SK-N-SH (cell line): Measurements from ENCODE around the gene SLC6A13. TPM values are rescaled to one million over a fixed set of nuclear protein-coding genes. Genes with fewer than 3 reads are reported as not detected.

Experiments used
- CTCF ChIA-PET: fragments of 300-600, 350-600 bp; formaldehyde crosslinking; extraction: SDS; loops from one replicate; lab custom pipeline; 2021; lab: Yijun Ruan, JAX
- POLR2A ChIA-PET: fragments of 350-600 bp; sonication (Branson Sonifier 250); formaldehyde crosslinking; extraction: SDS; loops from one replicate; lab custom pipeline; 2020; ENCODE audit warnings: antibody characterized with exemption, inconsistent platforms; lab: Yijun Ruan, JAX
- DNase-seq: peaks from one replicate; pipeline ENCODE4 v3.0.0; 2012
- H2AFZ ChIP-seq: fragments of 200-600 bp; sonication (generic); 2 replicates; pipeline ENCODE4 v1.8.1; 2016; ENCODE audit warnings: antibody characterized with exemption, mild to moderate bottlenecking, low read depth
- H3F3A ChIP-seq: fragments of 200-600 bp; sonication (generic); replicated peaks from 2 replicates; pipeline ENCODE3; 2016; ENCODE audit warnings: antibody characterized with exemption, mild to moderate bottlenecking; ENCODE audit not compliant: insufficient read depth
- H3K27ac ChIP-seq, 2 experiments: fragments of 200-500 bp in 1 of 2; fragments of 200-600 bp in 1 of 2; sonication (Bioruptor generic) in 1 of 2; sonication (generic), shearing (Covaris generic) in 1 of 2; 2 replicates each; pipeline versions ENCODE4 v1.5.1 to v1.6.1; 2014 to 2016; ENCODE audit warnings: low read depth in 2 of 2, inconsistent platforms in 1 of 2, low read length in 1 of 2, mild to moderate bottlenecking in 1 of 2, mixed read lengths in 1 of 2
- H3K27me3 ChIP-seq: fragments of 200-600 bp; sonication (generic), shearing (Covaris generic); 2 replicates; pipeline ENCODE4 v1.6.1; 2016; ENCODE audit warnings: mixed run types; ENCODE audit not compliant: insufficient read depth
- H3K36me3 ChIP-seq, 2 experiments: fragments of 200-500 bp in 1 of 2; fragments of 200-600 bp in 1 of 2; sonication (Bioruptor generic) in 1 of 2; sonication (generic) in 1 of 2; replicated peaks in 1 of 2; 2 replicates each; pipeline versions ENCODE3 to v1.5.1; 2014 to 2016; ENCODE audit warnings: low read length in 1 of 2, mild to moderate bottlenecking in 1 of 2; ENCODE audit not compliant: insufficient read depth in 2 of 2, control insufficient read depth in 1 of 2
- H3K4me1 ChIP-seq, 2 experiments: fragments of 200-500 bp in 1 of 2; fragments of 200-600 bp in 1 of 2; sonication (Bioruptor generic) in 1 of 2; sonication (generic), shearing (Covaris generic) in 1 of 2; 2 replicates each; pipeline versions ENCODE4 v1.5.1 to v1.6.1; 2014 to 2016; ENCODE audit warnings: low read depth in 1 of 2, low read length in 1 of 2, mixed run types in 1 of 2; ENCODE audit not compliant: insufficient read depth in 2 of 2, control insufficient read depth in 1 of 2
- H3K4me2 ChIP-seq: fragments of 200-600 bp; sonication (generic), shearing (Covaris generic); 2 replicates; pipeline ENCODE4 v1.6.1; 2017; ENCODE audit warnings: mixed run types
- H3K4me3 ChIP-seq, 2 experiments: fragments of 200-500 bp in 1 of 2; fragments of 200-600 bp in 1 of 2; sonication (Bioruptor generic) in 1 of 2; sonication (generic), shearing (Covaris generic) in 1 of 2; 2 replicates each; pipeline versions ENCODE4 v1.5.1 to v1.8.1; 2014 to 2016; ENCODE audit warnings: low read depth in 2 of 2, inconsistent platforms in 1 of 2, low read length in 1 of 2, mild to moderate bottlenecking in 1 of 2, mixed read lengths in 1 of 2, moderate library complexity in 1 of 2
- H3K79me2 ChIP-seq: fragments of 200-600 bp; sonication (generic); 2 replicates; pipeline ENCODE4 v1.8.1; 2017; ENCODE audit warnings: mild to moderate bottlenecking; ENCODE audit not compliant: insufficient read depth
- H3K9ac ChIP-seq: fragments of 200-600 bp; sonication (generic); 2 replicates; pipeline ENCODE4 v1.6.1; 2017; ENCODE audit warnings: mixed run types
- H3K9me2 ChIP-seq: fragments of 200-600 bp; sonication (generic); 2 replicates; pipeline ENCODE4 v1.6.1; 2017; ENCODE audit warnings: mixed run types
- H3K9me3 ChIP-seq: fragments of 200-600 bp; sonication (generic); 2 replicates; pipeline ENCODE4 v1.6.1; 2017; ENCODE audit warnings: mixed run types, mild to moderate bottlenecking, moderate library complexity
- H4K20me1 ChIP-seq: fragments of 200-600 bp; sonication (generic); 2 replicates; pipeline ENCODE4 v1.6.1; 2017; ENCODE audit warnings: mild to moderate bottlenecking, mixed run types; ENCODE audit not compliant: insufficient read depth
- CHD2 ChIP-seq: fragments of 150-350 bp; IDR thresholded peaks from 2 replicates; pipeline ENCODE4 v1.6.1; 2018; ENCODE audit warnings: low read length; ENCODE audit not compliant: partially characterized antibody
- CTCF ChIP-seq: fragments of 200-600 bp; sonication (generic); IDR thresholded peaks from 2 replicates; pipeline ENCODE4 v1.6.1; 2017; ENCODE audit warnings: antibody characterized with exemption, mild to moderate bottlenecking, moderate library complexity
- ELF1 ChIP-seq: IDR thresholded peaks from 2 replicates; pipeline ENCODE4 v1.4.0; 2012
- EP300 ChIP-seq, 2 experiments: IDR thresholded peaks; 2 replicates each; pipeline versions ENCODE4 v1.4.0 to v1.6.1; 2012; ENCODE audit warnings: borderline replicate concordance in 1 of 2, low read depth in 1 of 2, low read length in 1 of 2
- FOSL2 ChIP-seq: IDR thresholded peaks from 2 replicates; pipeline ENCODE4 v1.4.0; 2012; ENCODE audit warnings: low read depth, mild to moderate bottlenecking, moderate library complexity, borderline replicate concordance
- FOXJ3 ChIP-seq: sonication (generic); formaldehyde crosslinking; IDR thresholded peaks from 2 replicates; pipeline ENCODE4 v1.5.1; 2020; ENCODE audit warnings: mild to moderate bottlenecking, missing genetic modification reagents
- GABPA ChIP-seq: IDR thresholded peaks from 2 replicates; pipeline ENCODE4 v1.4.0; 2012; ENCODE audit warnings: low read depth, mild to moderate bottlenecking
- JUND ChIP-seq: IDR thresholded peaks from 2 replicates; pipeline ENCODE4 v1.4.0; 2012
- MEF2A ChIP-seq: IDR thresholded peaks from 2 replicates; pipeline ENCODE4 v1.4.0; 2012; ENCODE audit warnings: low read depth, borderline replicate concordance
- MXI1 ChIP-seq: IDR thresholded peaks from 2 replicates; pipeline ENCODE4 v1.6.1; 2012; ENCODE audit warnings: mild to moderate bottlenecking, low read depth, low read length, improper control_type of control experiment
- NFIC ChIP-seq: IDR thresholded peaks from 2 replicates; pipeline ENCODE4 v1.4.0; 2012; ENCODE audit warnings: borderline replicate concordance
- PBX3 ChIP-seq: IDR thresholded peaks from 2 replicates; pipeline ENCODE4; 2012
- POLR2AphosphoS5 ChIP-seq: IDR thresholded peaks from 2 replicates; pipeline ENCODE4 v1.6.1; 2012; ENCODE audit warnings: low read depth, low read length
- RAD21 ChIP-seq: IDR thresholded peaks from 2 replicates; pipeline ENCODE4 v1.6.1; 2012; ENCODE audit warnings: mild to moderate bottlenecking, low read length
- REST ChIP-seq: IDR thresholded peaks from 2 replicates; pipeline ENCODE4 v1.6.1; 2012; ENCODE audit warnings: mild to moderate bottlenecking, low read depth, low read length, moderate library complexity
- SIN3A ChIP-seq: IDR thresholded peaks from 2 replicates; pipeline ENCODE4 v1.6.1; 2012; ENCODE audit warnings: low read depth, mild to moderate bottlenecking, low read length, moderate library complexity, borderline replicate concordance
- SMC3 ChIP-seq: IDR thresholded peaks from 2 replicates; pipeline ENCODE4 v1.6.1; 2012; ENCODE audit warnings: low read depth, low read length, improper control_type of control experiment
- TAF1 ChIP-seq: IDR thresholded peaks from 2 replicates; pipeline ENCODE4 v1.6.1; 2012; ENCODE audit warnings: low read depth, mild to moderate bottlenecking, low read length, moderate library complexity, borderline replicate concordance
- TCF12 ChIP-seq: IDR thresholded peaks from 2 replicates; pipeline ENCODE4 v1.4.0; 2012
- USF1 ChIP-seq: IDR thresholded peaks from 2 replicates; pipeline ENCODE4 v1.4.0; 2012; ENCODE audit warnings: low read depth, borderline replicate concordance
- YY1 ChIP-seq: IDR thresholded peaks from 2 replicates; pipeline ENCODE4 v1.4.0; 2012; ENCODE audit warnings: low read depth, mild to moderate bottlenecking
- WGBS: methylation state at CpG from one replicate; pipeline ENCODE4 v1.1.6; 2017; ENCODE audit warnings: low lambda C conversion rate; 5-methylcytosine and 5-hydroxymethylcytosine counted together
- polyA plus RNA-seq, 3 experiments: library from polyadenylated mRNA; depleted of rRNA; stranded (reverse); fragments of >200 nt; gene quantifications; 2 replicates each; pipeline ENCODE4 v1.2.3, GENCODE V29; 2012

Gene SLC6A13
- polyA plus RNA-seq, 1 of the 3 experiments (the other 2 are of a cell fraction) = 0.05 TPM

GRCh38 chr12:197911-198695 is 64.5 kb downstream of the SLC6A13 start:
- no peak overlapping the region for H3K4me3 ChIP-seq
- TF ChIP-seq GABPA (no peak), FOXJ3 (no peak), USF1 (no peak), JUND (no peak), SIN3A (no peak), YY1 (no peak), ELF1 (no peak), EP300 (IDR thresholded peaks at IDR 0.05; ENCODE audit: borderline replicate concordance in 1 of 2, low read depth in 1 of 2, low read length in 1 of 2) (no peak), MXI1 (no peak), FOSL2 (no peak), CTCF (no peak), POLR2AphosphoS5 (no peak)
- H3K9me3 ChIP-seq = no peaks in the 10 kb centered on the region
- H3K9ac ChIP-seq = no peak overlapping the region
- no peaks in the 10 kb centered on the region for H4K20me1 ChIP-seq
- no peak for DNase-seq
- H3K9me2 ChIP-seq = no peaks in the 10 kb centered on the region
- no peaks in the 10 kb centered on the region for H3K79me2 ChIP-seq
- peaks cover 9% of the 10 kb centered on the region for H3K27me3 ChIP-seq
- ChIA-PET CTCF (interaction anchor here (0.6 to 6.9 kb wide), 7 partner anchors 9 to 46 kb away, joined by 3 to 43 read pairs (median 3); no protein-coding TSS in a partner anchor), POLR2A (no interaction called here)
- H3K4me2 ChIP-seq = no peak overlapping the region
- peaks cover 0 to 16% of the 10 kb centered on the region in 2 experiments; a peak in 2 of 4 replicates for H3K4me1 ChIP-seq
- no peaks in the 10 kb centered on the region for H3K36me3 ChIP-seq
- no peak overlapping the region for H3K27ac ChIP-seq
- 76% methylated on average over 7 of the region's 11 CpGs for WGBS
- no peak overlapping the region for H2AFZ ChIP-seq
- peaks cover 5% of the 10 kb centered on the region for H3F3A ChIP-seq

GRCh38 chr12:197347-197746 is 65.3 kb downstream of the SLC6A13 start:
- no peaks in the 10 kb centered on the region for H3K9me2 ChIP-seq
- CTCF ChIA-PET = no interaction called here
- H3K4me3 ChIP-seq = no peak overlapping the region
- no peaks in the 10 kb centered on the region for H3K36me3 ChIP-seq
- no peaks in the 10 kb centered on the region for H4K20me1 ChIP-seq
- H3K4me1 ChIP-seq = peaks cover 0 to 16% of the 10 kb centered on the region in 2 experiments; a peak in 2 of 4 replicates
- WGBS = 49% methylated on average over 3 of the region's 3 CpGs
- H3F3A ChIP-seq = peaks cover 5% of the 10 kb centered on the region
- no peak overlapping the region for H2AFZ ChIP-seq
- POLR2A ChIA-PET = no interaction called here
- H3K27me3 ChIP-seq = peaks cover 8% of the 10 kb centered on the region
- H3K9me3 ChIP-seq = no peaks in the 10 kb centered on the region
- no peaks in the 10 kb centered on the region for H3K79me2 ChIP-seq
- no peak overlapping the region for H3K27ac ChIP-seq
- H3K9ac ChIP-seq = no peak overlapping the region
- no peak for DNase-seq
- H3K4me2 ChIP-seq = no peak overlapping the region
- TF ChIP-seq SIN3A (no peak), MEF2A (no peak), SMC3 (no peak), PBX3 (no peak), TAF1 (no peak), RAD21 (no peak), CHD2 (no peak), FOXJ3 (no peak), EP300 (IDR thresholded peaks at IDR 0.05; ENCODE audit: borderline replicate concordance in 1 of 2, low read depth in 1 of 2, low read length in 1 of 2) (no peak), TCF12 (no peak), REST (no peak), NFIC (no peak)
